Measurements from ENCODE around the gene FBXL16.

DNA sequence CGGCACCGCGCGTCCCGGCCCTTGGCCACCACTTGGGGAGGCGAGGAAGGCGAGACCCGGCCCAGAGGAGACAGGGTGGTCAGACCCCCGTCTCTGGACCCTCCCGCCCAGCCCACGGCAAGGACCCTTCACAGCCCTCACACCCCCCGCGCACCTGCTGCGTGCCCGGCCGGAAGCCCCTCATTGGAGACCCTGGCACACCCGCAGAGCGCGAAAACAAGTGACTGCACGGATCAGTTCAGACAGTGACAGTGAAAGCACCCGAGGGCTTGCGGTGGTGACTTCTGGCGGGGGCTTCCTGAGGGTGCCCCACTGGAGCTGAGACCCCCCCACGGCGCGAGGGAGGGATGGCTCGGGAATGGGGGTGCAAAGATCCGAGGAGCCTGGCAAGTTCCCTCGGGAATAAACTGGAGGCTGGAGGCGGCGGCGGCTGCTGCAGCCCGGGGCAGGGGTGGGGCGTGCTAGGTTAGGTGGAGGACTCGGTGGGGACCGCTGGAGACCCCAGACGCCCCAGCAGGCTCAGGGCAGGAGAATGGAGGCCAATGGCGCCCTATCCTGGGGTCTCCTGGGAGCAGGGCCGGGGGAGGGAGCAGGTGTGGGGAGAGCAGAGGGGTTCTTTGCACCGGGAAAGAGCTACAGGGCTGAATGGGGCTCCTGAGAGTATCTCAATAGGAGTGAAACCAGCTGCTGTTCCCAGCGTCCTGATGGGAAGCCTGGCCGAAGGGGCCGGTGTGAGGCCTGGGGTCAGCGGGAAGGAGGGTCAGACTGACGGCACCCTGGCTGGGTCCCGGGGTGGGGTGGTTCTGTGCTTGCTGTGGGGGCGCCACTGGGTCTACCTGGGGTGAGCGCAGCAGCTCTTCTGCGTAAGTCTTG is 824 bp upstream of the FBXL16 start:
- TF ChIP-seq EZH2 (IDR thresholded peaks at IDR 0.05; ENCODE audit: insufficient read depth, poor library complexity, severe bottlenecking) (peak; percentile 79), EZH2phosphoT487 (IDR thresholded peaks at IDR 0.05; ENCODE audit: insufficient read depth, low read depth) (no peak)

Data from GM23248 (cell line).